HepG2 (cell line): ENCODE data around the gene MICAL3. TPM values are rescaled to one million over a fixed set of nuclear protein-coding genes. Genes with fewer than 3 reads are reported as not detected.

Experiments used
- ARID2 ChIP-seq: sonication (generic); formaldehyde crosslinking; IDR thresholded peaks from 2 replicates; pipeline ENCODE4 v1.8.1; 2022; ENCODE audit warnings: mild to moderate bottlenecking, missing genetic modification reagents, borderline replicate concordance
- BRD4 ChIP-seq: sonication (generic); formaldehyde crosslinking; IDR thresholded peaks from 2 replicates; pipeline ENCODE4 v1.4.0; 2020; ENCODE audit warnings: missing genetic modification reagents
- E2F5 ChIP-seq: sonication (generic); formaldehyde crosslinking; conservative IDR thresholded peaks from 2 replicates; pipeline ENCODE4 v1.4.0; 2020; ENCODE audit warnings: missing genetic modification reagents
- FOXK2 ChIP-seq: fragments of 450-650 bp; IDR thresholded peaks from 2 replicates; pipeline ENCODE4 v1.6.1; 2016
- HMGXB3 ChIP-seq: sonication (generic); formaldehyde crosslinking; IDR thresholded peaks from 2 replicates; pipeline ENCODE4 v1.4.0; 2020; ENCODE audit warnings: missing genetic modification reagents, borderline replicate concordance
- LBX2 ChIP-seq: sonication (generic); formaldehyde crosslinking; IDR thresholded peaks from 2 replicates; pipeline ENCODE4 v1.5.0; 2020; ENCODE audit warnings: missing genetic modification reagents, mild to moderate bottlenecking, borderline replicate concordance
- RARA ChIP-seq: IDR thresholded peaks from 2 replicates; pipeline ENCODE4 v1.6.1; 2016; ENCODE audit warnings: missing genetic modification reagents, missing compliant biosample characterization
- ZNF207 ChIP-seq: fragments of 450-650 bp; IDR thresholded peaks from 2 replicates; pipeline ENCODE4 v1.6.1; 2016; ENCODE audit warnings: antibody characterized with exemption, borderline replicate concordance
- ZNF318 ChIP-seq: sonication (generic); formaldehyde crosslinking; IDR thresholded peaks from 2 replicates; pipeline ENCODE4 v1.4.0; 2020; ENCODE audit warnings: mild to moderate bottlenecking, missing genetic modification reagents
- ZNF839 ChIP-seq: sonication (generic); formaldehyde crosslinking; IDR thresholded peaks from 2 replicates; pipeline ENCODE4 v1.4.0; 2020; ENCODE audit warnings: missing genetic modification reagents, mild to moderate bottlenecking, borderline replicate concordance
- polyA plus RNA-seq, 8 experiments: library from polyadenylated mRNA; depleted of rRNA in 3 of 8; stranded (reverse) in 7 of 8; unstranded in 1 of 8; fragments of >200 nt; fragmentation: Illumina TruSeq in 4 of 8; extraction: Trizol in 4 of 8; gene quantifications; 2 replicates each; pipeline versions ENCODE4 v1.2.1 to v1.2.3, GENCODE V29; 2011 to 2016; ENCODE audit warnings: low read depth in 4 of 8, missing spikeins in 1 of 8, mixed read lengths in 1 of 8; ENCODE audit not compliant: insufficient read depth in 1 of 8
- total RNA-seq, 5 experiments: library from RNA; depleted of rRNA; stranded (reverse); fragments of >200 nt; fragmentation: Illumina TruSeq; extraction: Trizol; gene quantifications; 2 replicates each; pipeline ENCODE4 v1.2.3, GENCODE V29; 2016; ENCODE audit warnings: low read depth in 1 of 5
- TF ChIP-seq, protein P1 (sequence below): sonication (generic); formaldehyde crosslinking; IDR thresholded peaks from 2 replicates; pipeline ENCODE4 v1.4.0; 2020; ENCODE audit warnings: mild to moderate bottlenecking, missing genetic modification reagents, borderline replicate concordance
- TF ChIP-seq, protein P2 (sequence below): IDR thresholded peaks from 2 replicates; pipeline ENCODE4 v1.6.1; 2016; ENCODE audit warnings: missing compliant biosample characterization, missing genetic modification reagents, borderline replicate concordance

Gene MICAL3
- total and polyA plus RNA-seq, 2 of the 13 experiments (the other 11 are each of a cell fraction or from before 2014, with no cell fraction given): 5.3 to 12.5 TPM

DNA sequence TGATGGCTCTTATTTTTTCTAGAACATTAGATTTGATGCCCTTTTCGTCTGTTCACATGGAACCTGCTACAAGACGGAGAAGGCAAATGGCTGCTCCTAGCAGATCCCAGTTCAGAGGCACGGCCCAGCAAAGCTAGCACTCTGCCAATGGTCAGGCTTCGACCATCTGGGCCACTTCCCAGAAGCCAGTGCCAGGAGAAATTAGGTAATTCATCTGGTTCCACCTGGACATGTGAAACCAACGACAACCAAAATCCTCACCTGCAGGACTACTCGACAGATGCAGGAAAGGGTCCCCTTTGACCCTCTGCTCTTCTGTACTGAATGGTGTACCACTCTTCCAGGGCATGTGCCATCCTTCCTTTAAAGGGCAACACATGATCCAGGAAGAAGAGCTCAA lies 25.4 kb downstream of the MICAL3 start (continued):
- TF ChIP-seq ZNF318: no peak
- no peak for TF ChIP-seq BRD4 (CRISPR knock-in tag)
- no peak for TF ChIP-seq E2F5
- no peak for TF ChIP-seq ZNF207
- TF ChIP-seq ZNF839 (CRISPR knock-in tag): no peak
- TF ChIP-seq, protein P1, sequence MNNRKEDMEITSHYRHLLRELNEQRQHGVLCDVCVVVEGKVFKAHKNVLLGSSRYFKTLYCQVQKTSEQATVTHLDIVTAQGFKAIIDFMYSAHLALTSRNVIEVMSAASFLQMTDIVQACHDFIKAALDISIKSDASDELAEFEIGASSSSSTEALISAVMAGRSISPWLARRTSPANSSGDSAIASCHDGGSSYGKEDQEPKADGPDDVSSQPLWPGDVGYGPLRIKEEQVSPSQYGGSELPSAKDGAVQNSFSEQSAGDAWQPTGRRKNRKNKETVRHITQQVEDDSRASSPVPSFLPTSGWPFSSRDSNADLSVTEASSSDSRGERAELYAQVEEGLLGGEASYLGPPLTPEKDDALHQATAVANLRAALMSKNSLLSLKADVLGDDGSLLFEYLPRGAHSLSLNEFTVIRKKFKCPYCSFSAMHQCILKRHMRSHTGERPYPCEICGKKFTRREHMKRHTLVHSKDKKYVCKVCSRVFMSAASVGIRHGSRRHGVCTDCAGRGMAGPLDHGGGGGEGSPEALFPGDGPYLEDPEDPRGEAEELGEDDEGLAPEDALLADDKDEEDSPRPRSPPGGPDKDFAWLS (CRISPR knock-in tag): no peak
- no peak for TF ChIP-seq FOXK2
- no peak for TF ChIP-seq HMGXB3
- TF ChIP-seq ARID2 (CRISPR knock-in tag): no peak
- no peak for TF ChIP-seq RARA (CRISPR knock-in tag)
- TF ChIP-seq, protein P2, sequence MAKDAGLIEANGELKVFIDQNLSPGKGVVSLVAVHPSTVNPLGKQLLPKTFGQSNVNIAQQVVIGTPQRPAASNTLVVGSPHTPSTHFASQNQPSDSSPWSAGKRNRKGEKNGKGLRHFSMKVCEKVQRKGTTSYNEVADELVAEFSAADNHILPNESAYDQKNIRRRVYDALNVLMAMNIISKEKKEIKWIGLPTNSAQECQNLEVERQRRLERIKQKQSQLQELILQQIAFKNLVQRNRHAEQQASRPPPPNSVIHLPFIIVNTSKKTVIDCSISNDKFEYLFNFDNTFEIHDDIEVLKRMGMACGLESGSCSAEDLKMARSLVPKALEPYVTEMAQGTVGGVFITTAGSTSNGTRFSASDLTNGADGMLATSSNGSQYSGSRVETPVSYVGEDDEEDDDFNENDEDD (CRISPR knock-in tag): no peak
- TF ChIP-seq LBX2 (CRISPR knock-in tag): no peak
